DMS114 treated with DMSO at 0.1 percent for 48 hours (cell line): ENCODE measurements around the gene INHBE.

ENCODE experiments used
- DNase-seq: peaks from one replicate; lab custom pipeline; 2025; ENCODE audit not compliant: unreplicated experiment; lab: John Stamatoyannopoulos, UW

Gene INHBE

DNA sequence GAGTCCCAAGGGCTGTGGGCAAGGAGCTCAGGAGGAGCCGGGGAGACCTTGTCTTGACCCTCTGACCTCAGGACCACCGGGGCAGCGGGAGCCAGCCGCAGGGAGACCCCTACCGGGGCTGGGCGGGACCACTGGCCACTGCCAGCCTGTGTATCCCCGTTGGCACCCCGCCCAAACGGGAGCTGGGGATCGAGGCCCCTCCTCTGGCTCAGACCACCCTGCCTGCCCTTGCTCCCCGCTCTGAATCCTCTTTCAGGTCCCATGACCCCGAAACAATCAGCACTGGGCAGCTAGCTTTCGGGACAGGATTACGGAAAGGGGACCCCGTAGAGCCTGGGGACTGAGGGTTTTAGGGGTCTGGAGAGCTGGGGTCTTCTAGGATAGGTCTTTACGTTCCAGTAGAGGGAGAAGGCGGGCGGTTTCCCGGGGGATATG, 5.8 kb downstream of the INHBE start:
- DNase-seq, result no peak

- DNase-seq, result peak; percentile 82
Observed at GRCh38 chr12:57461276-57461916, 6.3 kb downstream of the INHBE start.

DNA sequence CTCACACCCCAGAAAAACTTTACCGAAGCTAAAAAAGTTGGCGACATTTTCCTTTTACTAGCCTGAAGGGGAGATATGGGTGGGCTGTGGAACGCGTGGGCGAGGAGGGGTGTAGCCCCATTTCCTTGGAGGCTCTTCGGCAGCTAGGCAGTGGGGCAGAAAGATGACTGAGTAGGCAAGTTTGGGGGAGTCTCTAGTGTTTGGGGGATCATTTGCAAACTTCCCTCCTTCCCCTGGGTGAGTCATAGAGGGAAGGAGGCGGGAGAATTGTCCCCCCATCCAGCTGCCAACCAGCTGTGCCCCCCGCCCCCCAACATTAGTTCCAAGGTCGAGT, 6.8 kb downstream of the INHBE start:
- no peak for DNase-seq

DNA sequence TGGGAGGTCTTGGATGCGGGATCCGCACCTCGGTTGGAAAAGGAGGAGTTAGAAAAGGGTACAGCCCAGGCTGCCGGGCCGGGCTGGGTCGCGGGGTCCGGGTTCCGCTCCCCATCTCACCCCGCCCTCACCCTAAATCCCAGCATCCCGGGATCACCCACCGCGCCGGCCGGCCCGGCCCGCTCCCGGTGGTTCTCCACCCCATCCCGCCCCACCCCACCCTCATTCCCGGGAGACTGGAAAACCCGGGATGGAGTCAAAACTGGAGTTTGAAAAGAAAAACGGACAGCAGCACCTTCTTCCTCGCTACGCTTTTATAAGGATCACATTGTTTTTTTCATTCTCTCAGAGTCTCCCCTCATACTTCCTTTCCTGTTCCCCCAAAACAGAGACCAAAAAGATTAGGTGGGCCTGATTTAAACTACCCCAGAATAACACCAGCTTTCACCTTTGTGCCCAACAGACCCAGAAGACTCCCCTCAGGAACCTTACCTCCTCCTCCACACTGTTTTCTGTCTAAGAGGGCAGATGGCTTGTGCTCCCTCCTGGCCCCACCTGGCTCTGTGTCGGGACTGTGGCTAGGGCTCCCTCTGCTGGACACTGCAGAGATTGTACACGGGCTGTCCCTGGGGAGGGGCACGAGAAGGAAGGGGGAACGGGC, 7.3 kb downstream of the INHBE start:
- peak; percentile 80 for DNase-seq

- no peak for DNase-seq
Observed at GRCh38 chr12:57462912-57463253, 7.8 kb downstream of the INHBE start.

DNA sequence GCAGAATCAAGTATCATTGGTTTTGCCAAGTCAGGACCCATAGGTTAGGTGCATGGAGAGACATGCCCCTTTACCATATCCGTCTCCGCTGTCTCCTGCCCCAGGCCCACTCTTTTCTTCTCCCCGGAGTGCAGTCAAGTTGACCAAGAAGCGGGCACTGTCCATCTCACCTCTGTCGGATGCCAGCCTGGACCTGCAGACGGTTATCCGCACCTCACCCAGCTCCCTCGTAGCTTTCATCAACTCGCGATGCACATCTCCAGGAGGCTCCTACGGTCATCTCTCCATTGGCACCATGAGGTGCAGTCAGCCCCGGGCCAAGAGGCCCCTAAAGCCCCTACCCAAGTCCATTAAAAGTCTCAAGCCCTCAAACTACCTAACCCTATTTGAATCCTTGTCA, 9.5 kb downstream of the INHBE start:
- DNase-seq, result no peak

DNA sequence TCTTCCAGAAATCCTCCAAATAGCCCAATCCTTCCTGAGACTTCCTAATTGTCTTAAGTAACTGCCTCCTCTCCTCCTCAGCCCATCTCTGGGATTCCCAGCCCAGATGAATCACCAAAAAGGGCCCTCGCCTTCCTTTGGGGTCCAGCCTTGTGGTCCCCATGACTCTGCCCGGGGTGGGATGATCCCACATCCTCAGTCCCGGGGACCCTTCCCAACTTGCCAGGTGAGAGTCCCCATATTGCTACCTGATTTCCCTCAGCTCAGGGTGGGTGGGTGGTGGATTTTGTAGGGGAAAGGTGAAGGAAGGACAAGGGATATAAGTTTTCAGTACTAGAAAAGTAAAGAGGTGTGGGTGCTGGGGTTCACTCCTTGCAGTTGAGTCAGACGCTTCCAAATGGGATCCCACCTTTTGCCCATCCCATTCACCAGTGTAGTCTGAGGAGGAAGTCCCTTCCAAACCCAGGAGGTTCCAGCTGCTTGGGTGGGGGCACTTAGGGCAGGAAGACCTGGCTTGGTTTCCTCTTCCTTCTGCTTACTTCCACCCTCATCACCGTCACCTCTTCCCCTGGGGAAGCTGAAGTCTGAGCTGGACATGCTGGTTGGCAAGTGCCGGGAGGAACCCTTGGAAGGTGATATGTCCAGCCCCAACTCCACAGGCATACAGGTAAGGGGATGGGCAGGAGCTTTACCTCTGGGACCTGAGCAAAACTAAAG, 10.1 kb downstream of the INHBE start:
- DNase-seq, result no peak

DNA sequence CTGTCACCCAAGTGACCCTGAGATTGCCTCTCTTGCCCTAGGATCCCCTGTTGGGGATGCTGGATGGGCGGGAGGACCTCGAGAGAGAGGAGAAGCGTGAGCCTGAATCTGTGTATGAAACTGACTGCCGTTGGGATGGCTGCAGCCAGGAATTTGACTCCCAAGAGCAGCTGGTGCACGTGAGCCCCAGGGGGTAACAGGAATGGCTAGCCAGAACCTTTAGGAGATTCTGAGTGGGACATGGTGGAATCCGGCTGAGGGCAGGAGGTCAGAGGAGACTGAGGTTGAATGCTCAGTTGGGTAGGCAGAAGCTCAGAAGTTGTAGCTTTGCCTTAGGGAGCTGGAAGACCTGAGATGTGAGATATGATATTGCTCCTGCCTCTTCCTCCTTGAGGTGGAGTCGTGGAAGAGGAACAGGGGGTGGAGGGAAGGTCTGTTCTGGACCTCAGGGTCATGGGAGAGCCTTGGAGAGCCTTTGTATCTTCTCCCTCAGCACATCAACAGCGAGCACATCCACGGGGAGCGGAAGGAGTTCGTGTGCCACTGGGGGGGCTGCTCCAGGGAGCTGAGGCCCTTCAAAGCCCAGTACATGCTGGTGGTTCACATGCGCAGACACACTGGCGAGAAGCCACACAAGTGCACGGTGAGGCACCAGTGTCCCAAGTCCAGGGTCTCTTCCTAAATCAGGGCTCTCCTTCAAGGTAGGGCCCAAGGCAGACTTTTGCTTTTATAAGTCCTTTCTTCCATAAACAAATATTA, 10.8 kb downstream of the INHBE start:
- no peak for DNase-seq

- no peak for DNase-seq
Observed at GRCh38 chr12:57467212-57467874, 12.2 kb downstream of the INHBE start.

GRCh38 chr12:57467915-57468314, 12.8 kb downstream of the INHBE start:
- DNase-seq, result no peak

- DNase-seq, result no peak
Observed at GRCh38 chr12:57469296-57470164, 14.4 kb downstream of the INHBE start.

DNA sequence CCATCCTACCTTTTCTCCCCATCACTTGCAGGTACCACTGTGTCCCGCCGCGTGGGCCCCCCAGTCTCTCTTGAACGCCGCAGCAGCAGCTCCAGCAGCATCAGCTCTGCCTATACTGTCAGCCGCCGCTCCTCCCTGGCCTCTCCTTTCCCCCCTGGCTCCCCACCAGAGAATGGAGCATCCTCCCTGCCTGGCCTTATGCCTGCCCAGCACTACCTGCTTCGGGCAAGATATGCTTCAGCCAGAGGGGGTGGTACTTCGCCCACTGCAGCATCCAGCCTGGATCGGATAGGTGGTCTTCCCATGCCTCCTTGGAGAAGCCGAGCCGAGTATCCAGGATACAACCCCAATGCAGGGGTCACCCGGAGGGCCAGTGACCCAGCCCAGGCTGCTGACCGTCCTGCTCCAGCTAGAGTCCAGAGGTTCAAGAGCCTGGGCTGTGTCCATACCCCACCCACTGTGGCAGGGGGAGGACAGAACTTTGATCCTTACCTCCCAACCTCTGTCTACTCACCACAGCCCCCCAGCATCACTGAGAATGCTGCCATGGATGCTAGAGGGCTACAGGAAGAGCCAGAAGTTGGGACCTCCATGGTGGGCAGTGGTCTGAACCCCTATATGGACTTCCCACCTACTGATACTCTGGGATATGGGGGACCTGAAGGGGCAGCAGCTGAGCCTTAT, 15.3 kb downstream of the INHBE start:
- DNase-seq, result no peak

GRCh38 chr12:57470970-57471656, 16.0 kb downstream of the INHBE start:
- DNase-seq, result no peak

GRCh38 chr12:57471661-57472060, 16.6 kb downstream of the INHBE start:
- no peak for DNase-seq

- DNase-seq, result no peak
Observed at GRCh38 chr12:57472391-57472790, 17.3 kb downstream of the INHBE start.

DNA sequence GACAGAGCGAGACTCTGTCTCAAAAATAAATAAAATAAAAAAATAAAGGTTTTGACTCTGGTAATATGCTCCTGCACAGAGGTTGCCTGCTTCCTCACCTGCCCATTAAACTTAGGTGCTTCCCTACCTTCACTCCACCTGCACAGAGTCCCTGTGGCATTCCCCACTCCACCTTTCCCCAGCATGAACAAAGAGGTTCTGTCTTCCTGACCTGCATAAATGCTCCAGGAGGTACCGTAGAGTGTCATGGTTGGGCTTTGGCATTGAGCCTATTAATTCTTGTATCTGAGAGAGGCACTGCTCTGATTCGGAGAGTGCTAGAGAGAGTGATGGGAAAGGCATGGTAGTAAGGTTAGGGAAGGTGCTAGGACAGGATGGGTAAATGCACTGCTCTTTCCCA, 18.3 kb downstream of the INHBE start:
- no peak for DNase-seq

- DNase-seq, result no peak
Observed at GRCh38 chr12:57473886-57474285, 18.8 kb downstream of the INHBE start.

GRCh38 chr12:57474430-57474829, 19.3 kb downstream of the INHBE start:
- no peak for DNase-seq

DNA sequence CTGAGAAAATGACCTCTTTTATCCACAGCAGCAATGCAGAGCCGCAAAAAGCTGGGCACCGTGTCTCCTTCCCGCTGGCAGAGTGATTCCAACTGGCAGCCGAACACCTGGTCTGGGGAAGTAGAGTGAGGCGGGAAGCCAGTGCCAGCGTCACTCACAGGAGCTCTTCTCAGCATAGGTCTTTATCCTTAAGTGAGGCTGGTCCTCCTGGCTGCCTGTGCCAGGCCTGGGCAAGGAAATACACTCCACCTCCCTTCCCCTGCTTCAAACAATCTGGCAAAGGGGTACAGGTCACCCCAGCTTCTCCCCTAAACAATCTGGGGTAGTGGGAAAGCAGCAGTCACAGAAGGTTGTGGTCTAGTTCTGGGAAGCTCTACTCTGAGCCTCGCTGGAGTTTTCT, 19.8 kb downstream of the INHBE start:
- DNase-seq, result no peak
